HepG2 (cell line): ENCODE measurements around the gene ZG16B. TPM values are rescaled to one million over a fixed set of nuclear protein-coding genes. Genes with fewer than 3 reads are reported as not detected.

Source experiments
- ATAC-seq: fragments of 200-7000 bp; cut with Tn5 transposase; 3 replicates; pipeline ENCODE4 v1.9.1; 2020; ENCODE audit warnings: mild to moderate bottlenecking, moderate library complexity
- BruUV-seq: library from RNA; stranded (reverse); fragments of 400-500 nt; replicated peaks from 2 replicates; lab custom pipeline; 2021; lab: Mats Ljungman, UMichigan
- CTCF ChIA-PET: fragments of 300-600 bp; formaldehyde crosslinking; extraction: SDS; loops from one replicate; lab custom pipeline; 2021; ENCODE audit warnings: low total read pairs, inconsistent platforms, low intra/inter-chr PET ratio; lab: Yijun Ruan, JAX
- POLR2A ChIA-PET: fragments of 350-600 bp; sonication (Branson Sonifier 250); formaldehyde crosslinking; loops from one replicate; lab custom pipeline; 2020; ENCODE audit warnings: antibody characterized with exemption, inconsistent platforms; lab: Yijun Ruan, JAX
- DNase-seq: peaks from one replicate; pipeline ENCODE4 v3.0.0-alpha.2; 2015; ENCODE audit warnings: low spot score
- FAIRE-seq: peaks from 3 replicates; lab custom pipeline; 2011; peaks lifted over from hg19 to GRCh38; lab: Jason Lieb, UNC
- H2AFZ ChIP-seq: one replicate; pipeline ENCODE4 v1.6.1; 2011; ENCODE audit warnings: low read length, inconsistent platforms
- H3K27ac ChIP-seq: fragments of 300-600 bp; 3 replicates; pipeline ENCODE4 v1.8.0; 2011; ENCODE audit warnings: mixed run types, mild to moderate bottlenecking, mixed read lengths, low read length, inconsistent platforms; ENCODE audit not compliant: insufficient read depth; ENCODE audit errors: extremely low read length
- H3K27me3 ChIP-seq, 2 experiments: fragments of 200-600 bp in 1 of 2; 2 replicates in 1 of 2; 3 replicates in 1 of 2; pipeline versions ENCODE4 v1.6.0 to v1.8.0; 2011; ENCODE audit warnings: low read length in 2 of 2, mild to moderate bottlenecking in 2 of 2, moderate library complexity in 2 of 2, inconsistent platforms in 1 of 2; ENCODE audit not compliant: insufficient read depth in 2 of 2, control insufficient read depth in 1 of 2
- H3K36me3 ChIP-seq, 2 experiments: fragments of 200-600 bp in 1 of 2; replicated peaks in 1 of 2; 2 replicates in 1 of 2; 3 replicates in 1 of 2; pipeline versions ENCODE4 v1.5.1 to v1.8.0; 2011; ENCODE audit warnings: low read length in 2 of 2, inconsistent platforms in 1 of 2; ENCODE audit not compliant: insufficient read depth in 2 of 2, control insufficient read depth in 1 of 2
- H3K4me1 ChIP-seq: 2 replicates; pipeline ENCODE4 v1.5.1; 2012; ENCODE audit warnings: low read length, inconsistent platforms; ENCODE audit not compliant: insufficient read depth
- H3K4me2 ChIP-seq: 2 replicates; pipeline ENCODE4 v1.6.0; 2011; ENCODE audit warnings: low read depth, low read length, inconsistent platforms
- H3K4me3 ChIP-seq, 3 experiments: fragments of 200-600 bp in 1 of 3; sonication (generic), shearing (Covaris generic) in 1 of 3; replicated peaks in 1 of 3; 2 replicates each; pipeline ENCODE4 v1.5.1; 2011 to 2016; ENCODE audit warnings: low read length in 3 of 3, inconsistent platforms in 2 of 3, low read depth in 2 of 3, mild to moderate bottlenecking in 2 of 3, control low read depth in 1 of 3, mixed read lengths in 1 of 3; ENCODE audit not compliant: insufficient read depth in 1 of 3
- H3K79me2 ChIP-seq: one replicate; pipeline ENCODE4 v1.6.1; 2011; ENCODE audit warnings: low read length, inconsistent platforms; ENCODE audit not compliant: insufficient read depth
- H3K9ac ChIP-seq: 2 replicates; pipeline ENCODE4 v1.6.0; 2011; ENCODE audit warnings: mild to moderate bottlenecking, low read depth, low read length, inconsistent platforms; ENCODE audit not compliant: insufficient read depth
- H3K9me3 ChIP-seq: 2 replicates; pipeline ENCODE4 v1.5.1; 2012; ENCODE audit warnings: mild to moderate bottlenecking, low read length
- H4K20me1 ChIP-seq: 2 replicates; pipeline ENCODE4 v1.6.0; 2011; ENCODE audit warnings: inconsistent platforms, mild to moderate bottlenecking, low read length, moderate library complexity; ENCODE audit not compliant: insufficient read depth
- ARNT ChIP-seq: fragments of 450-650 bp; IDR thresholded peaks from 2 replicates; pipeline ENCODE4 v1.6.1; 2017
- MYC ChIP-seq: sonication (generic); formaldehyde crosslinking; IDR thresholded peaks from 2 replicates; pipeline ENCODE4 v1.9.0; 2021; ENCODE audit warnings: missing genetic modification reagents, borderline replicate concordance
- PAX8 ChIP-seq: sonication (generic); formaldehyde crosslinking; IDR thresholded peaks from 2 replicates; pipeline ENCODE4 v1.8.0; 2022; ENCODE audit warnings: mild to moderate bottlenecking, missing genetic modification reagents, borderline replicate concordance
- POLR2A ChIP-seq, 2 experiments: IDR thresholded peaks; 2 replicates each; pipeline ENCODE4 v1.6.1; 2011; ENCODE audit warnings: low read depth in 2 of 2, low read length in 2 of 2, mild to moderate bottlenecking in 1 of 2, moderate library complexity in 1 of 2; ENCODE audit not compliant: insufficient read depth in 1 of 2
- SALL1 ChIP-seq: sonication (generic); formaldehyde crosslinking; IDR thresholded peaks from 2 replicates; pipeline ENCODE4 v1.8.0; 2022; ENCODE audit warnings: mild to moderate bottlenecking, missing genetic modification reagents
- ZNF20 ChIP-seq: sonication (generic); formaldehyde crosslinking; IDR thresholded peaks from 2 replicates; pipeline ENCODE4 v1.4.0; 2020; ENCODE audit warnings: mild to moderate bottlenecking, moderate library complexity, missing genetic modification reagents
- ZNF772 ChIP-seq: sonication (generic); formaldehyde crosslinking; IDR thresholded peaks from 2 replicates; pipeline ENCODE4 v1.5.0; 2020; ENCODE audit warnings: mild to moderate bottlenecking, missing genetic modification reagents
- WGBS: methylation state at CpG from one replicate; pipeline ENCODE4 v1.1.6; 2017; ENCODE audit warnings: low lambda C conversion rate; 5-methylcytosine and 5-hydroxymethylcytosine counted together
- in situ Hi-C: cut with HindIII; loops from 2 replicates; pipeline ENCODE4 v1.10.0; 2017; ENCODE audit warnings: low pct_unique_long_range_greater_than_20kb; ENCODE audit not compliant: extremely low pct_ligation_motif_present
- intact Hi-C: fragments of 100-400 bp; cut with micrococcal nuclease; formaldehyde crosslinking; loops from one replicate; pipeline ENCODE4 v1.10.0; 2022; ENCODE audit not compliant: unreplicated experiment
- polyA plus RNA-seq, 8 experiments: library from polyadenylated mRNA; depleted of rRNA in 3 of 8; stranded (reverse) in 7 of 8; unstranded in 1 of 8; fragments of >200 nt; fragmentation: Illumina TruSeq in 4 of 8; extraction: Trizol in 4 of 8; gene quantifications; 2 replicates each; pipeline versions ENCODE4 v1.2.1 to v1.2.3, GENCODE V29; 2011 to 2016; ENCODE audit warnings: low read depth in 4 of 8, missing spikeins in 1 of 8, mixed read lengths in 1 of 8; ENCODE audit not compliant: insufficient read depth in 1 of 8
- total RNA-seq, 5 experiments: library from RNA; depleted of rRNA; stranded (reverse); fragments of >200 nt; fragmentation: Illumina TruSeq; extraction: Trizol; gene quantifications; 2 replicates each; pipeline ENCODE4 v1.2.3, GENCODE V29; 2016; ENCODE audit warnings: low read depth in 1 of 5
- TF ChIP-seq, protein P1 (sequence below): sonication (generic); formaldehyde crosslinking; IDR thresholded peaks from 2 replicates; pipeline ENCODE4 v1.8.0; 2022; ENCODE audit warnings: mild to moderate bottlenecking, missing genetic modification reagents, moderate library complexity
- TF ChIP-seq, protein P2 (sequence below): sonication (generic); formaldehyde crosslinking; IDR thresholded peaks from 2 replicates; pipeline ENCODE4 v1.9.0; 2021; ENCODE audit warnings: missing genetic modification reagents, borderline replicate concordance
- TF ChIP-seq, protein P3 (sequence below): sonication (generic); formaldehyde crosslinking; IDR thresholded peaks from 2 replicates; pipeline ENCODE4 v1.9.0; 2022; ENCODE audit warnings: missing genetic modification reagents, mild to moderate bottlenecking, borderline replicate concordance

Gene ZG16B
- total and polyA plus RNA-seq, 2 of the 13 experiments (the other 11 are each of a cell fraction or from before 2014, with no cell fraction given), result 1.5 to 11.3 TPM

DNA sequence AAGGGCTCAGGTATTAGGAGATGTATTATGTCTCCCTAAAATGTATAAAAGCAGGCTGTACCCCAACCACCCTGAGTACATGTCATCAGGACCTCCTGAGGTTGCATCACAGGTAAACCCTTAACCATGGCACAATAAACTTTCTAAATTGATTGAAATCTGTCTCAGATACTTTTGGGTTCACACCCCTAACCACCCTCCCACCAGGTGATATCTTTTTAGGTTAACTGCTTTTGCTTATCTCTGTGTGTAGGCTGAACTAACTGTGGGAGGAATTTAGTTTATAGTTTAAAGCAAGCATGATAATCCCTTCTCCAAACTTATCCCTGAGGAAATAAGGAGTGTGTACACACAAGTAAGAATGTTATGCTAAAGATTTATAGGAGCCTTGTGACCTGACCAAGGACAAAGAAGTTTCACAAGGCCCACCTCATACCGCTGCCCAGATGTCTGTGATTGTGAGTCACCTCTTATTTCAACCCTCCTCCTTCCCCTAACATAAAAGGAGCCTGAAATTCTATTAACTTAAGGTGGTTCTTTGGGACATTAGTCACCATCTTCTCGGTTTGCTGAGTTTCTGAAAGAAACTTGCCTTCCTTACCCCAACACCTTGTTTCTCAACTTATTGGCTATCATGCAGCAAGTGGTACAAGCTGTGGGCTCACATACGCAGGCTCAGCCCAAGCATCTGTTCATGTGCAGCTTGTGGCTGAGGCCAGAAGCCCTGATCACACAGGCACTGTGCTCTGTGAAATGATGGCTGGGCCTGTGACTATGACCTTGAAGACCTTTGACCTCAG, 16.6 kb downstream of the ZG16B start:
- Histone ChIP-seq H3K9ac (no peak overlapping the region), H3K4me1 (peaks cover 15% of the 10 kb centered on the region), H3K4me3 (no peak overlapping the region), H3K27me3 (peaks cover 1 to 20% of the 10 kb centered on the region in 2 experiments; a peak in 2 of 5 replicates), H3K79me2 (no peaks in the 10 kb centered on the region), H3K9me3 (no peaks in the 10 kb centered on the region), H2AFZ (no peak overlapping the region), H3K36me3 (no peaks in the 10 kb centered on the region), H3K4me2 (no peak overlapping the region), H3K27ac (no peak overlapping the region), H4K20me1 (no peaks in the 10 kb centered on the region)
- intact Hi-C loops (no loop called here), in situ Hi-C loops (no loop called here)
- ATAC-seq (no peak), FAIRE-seq (no peak), DNase-seq (no peak)
- no TSS peak for BruUV-seq
- WGBS, result 13% methylated on average over 3 of the region's 3 CpGs
- POLR2A ChIA-PET, result no interaction called here
- no peak for TF ChIP-seq PAX8
- CTCF ChIA-PET, result no interaction called here

GRCh38 chr16:2848933-2849725, 19.0 kb downstream of the ZG16B start:
- POLR2A ChIA-PET, result interaction anchor here (0.7 kb wide), 1 partner anchor 22 kb away, joined by 3 read pairs; no protein-coding TSS in a partner anchor
- FAIRE-seq (no peak), DNase-seq (no peak), ATAC-seq (no peak)
- Histone ChIP-seq H2AFZ (no peak overlapping the region), H3K4me2 (no peak overlapping the region), H3K4me1 (peaks cover 9% of the 10 kb centered on the region; the same call in 1 of the 2 replicates), H3K9ac (no peak overlapping the region), H4K20me1 (no peaks in the 10 kb centered on the region), H3K27me3 (peaks cover 0 to 20% of the 10 kb centered on the region in 2 experiments; a peak in 1 of 5 replicates), H3K79me2 (no peaks in the 10 kb centered on the region), H3K9me3 (no peaks in the 10 kb centered on the region; the same call in 1 of the 2 replicates), H3K27ac (no peak overlapping the region), H3K4me3 (no peak overlapping the region), H3K36me3 (no peaks in the 10 kb centered on the region)
- 46% methylated on average over 16 of the region's 16 CpGs for WGBS
- CTCF ChIA-PET, result no interaction called here
- intact Hi-C loops (no loop called here), in situ Hi-C loops (no loop called here)
- BruUV-seq, result no TSS peak
- no peak for TF ChIP-seq ARNT
- TF ChIP-seq POLR2A (IDR thresholded peaks at IDR 0.05; ENCODE audit: insufficient read depth in 1 of 2, low read depth in 2 of 2, low read length in 2 of 2), result no peak
- TF ChIP-seq ZNF772, result no peak
- TF ChIP-seq, protein P1, sequence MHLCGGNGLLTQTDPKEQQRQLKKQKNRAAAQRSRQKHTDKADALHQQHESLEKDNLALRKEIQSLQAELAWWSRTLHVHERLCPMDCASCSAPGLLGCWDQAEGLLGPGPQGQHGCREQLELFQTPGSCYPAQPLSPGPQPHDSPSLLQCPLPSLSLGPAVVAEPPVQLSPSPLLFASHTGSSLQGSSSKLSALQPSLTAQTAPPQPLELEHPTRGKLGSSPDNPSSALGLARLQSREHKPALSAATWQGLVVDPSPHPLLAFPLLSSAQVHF, result no peak
- TF ChIP-seq, protein P2, sequence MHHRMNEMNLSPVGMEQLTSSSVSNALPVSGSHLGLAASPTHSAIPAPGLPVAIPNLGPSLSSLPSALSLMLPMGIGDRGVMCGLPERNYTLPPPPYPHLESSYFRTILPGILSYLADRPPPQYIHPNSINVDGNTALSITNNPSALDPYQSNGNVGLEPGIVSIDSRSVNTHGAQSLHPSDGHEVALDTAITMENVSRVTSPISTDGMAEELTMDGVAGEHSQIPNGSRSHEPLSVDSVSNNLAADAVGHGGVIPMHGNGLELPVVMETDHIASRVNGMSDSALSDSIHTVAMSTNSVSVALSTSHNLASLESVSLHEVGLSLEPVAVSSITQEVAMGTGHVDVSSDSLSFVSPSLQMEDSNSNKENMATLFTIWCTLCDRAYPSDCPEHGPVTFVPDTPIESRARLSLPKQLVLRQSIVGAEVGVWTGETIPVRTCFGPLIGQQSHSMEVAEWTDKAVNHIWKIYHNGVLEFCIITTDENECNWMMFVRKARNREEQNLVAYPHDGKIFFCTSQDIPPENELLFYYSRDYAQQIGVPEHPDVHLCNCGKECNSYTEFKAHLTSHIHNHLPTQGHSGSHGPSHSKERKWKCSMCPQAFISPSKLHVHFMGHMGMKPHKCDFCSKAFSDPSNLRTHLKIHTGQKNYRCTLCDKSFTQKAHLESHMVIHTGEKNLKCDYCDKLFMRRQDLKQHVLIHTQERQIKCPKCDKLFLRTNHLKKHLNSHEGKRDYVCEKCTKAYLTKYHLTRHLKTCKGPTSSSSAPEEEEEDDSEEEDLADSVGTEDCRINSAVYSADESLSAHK (CRISPR knock-in tag), result no peak
- no peak for TF ChIP-seq SALL1 (CRISPR knock-in tag)
- no peak for TF ChIP-seq MYC (CRISPR knock-in tag)
- TF ChIP-seq, protein P3, sequence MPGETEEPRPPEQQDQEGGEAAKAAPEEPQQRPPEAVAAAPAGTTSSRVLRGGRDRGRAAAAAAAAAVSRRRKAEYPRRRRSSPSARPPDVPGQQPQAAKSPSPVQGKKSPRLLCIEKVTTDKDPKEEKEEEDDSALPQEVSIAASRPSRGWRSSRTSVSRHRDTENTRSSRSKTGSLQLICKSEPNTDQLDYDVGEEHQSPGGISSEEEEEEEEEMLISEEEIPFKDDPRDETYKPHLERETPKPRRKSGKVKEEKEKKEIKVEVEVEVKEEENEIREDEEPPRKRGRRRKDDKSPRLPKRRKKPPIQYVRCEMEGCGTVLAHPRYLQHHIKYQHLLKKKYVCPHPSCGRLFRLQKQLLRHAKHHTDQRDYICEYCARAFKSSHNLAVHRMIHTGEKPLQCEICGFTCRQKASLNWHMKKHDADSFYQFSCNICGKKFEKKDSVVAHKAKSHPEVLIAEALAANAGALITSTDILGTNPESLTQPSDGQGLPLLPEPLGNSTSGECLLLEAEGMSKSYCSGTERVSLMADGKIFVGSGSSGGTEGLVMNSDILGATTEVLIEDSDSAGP (CRISPR knock-in tag), result no peak
- no peak for TF ChIP-seq ZNF20
